ENCODE measurements around the gene CYB561.

CYB561 gene

GRCh38 chr17:63448655-63449054 is 2.5 kb upstream of the CYB561 start:
- DNase-seq = no peak

- DNase-seq = no peak
Observed at GRCh38 chr17:63447471-63448009, 1.4 kb upstream of the CYB561 start.

GRCh38 chr17:63446753-63447470 is 806 bp upstream of the CYB561 start:
- DNase-seq = peak; percentile 4 to 60

- DNase-seq = peak; percentile 26 to 81
Observed at GRCh38 chr17:63445571-63445953, 544 bp downstream of the CYB561 start.

GRCh38 chr17:63445065-63445464 is 1.0 kb downstream of the CYB561 start:
- DNase-seq = peak in 1 of 2 experiments; percentile 48

GRCh38 chr17:63444457-63444856 is 1.6 kb downstream of the CYB561 start:
- DNase-seq = no peak

GRCh38 chr17:63443053-63443452 is 3.1 kb downstream of the CYB561 start:
- no peak for DNase-seq

GRCh38 chr17:63442549-63443035 is 3.5 kb downstream of the CYB561 start:
- DNase-seq = no peak

GRCh38 chr17:63442074-63442473 is 4.0 kb downstream of the CYB561 start:
- no peak for DNase-seq

- DNase-seq = no peak
Observed at GRCh38 chr17:63441654-63442053, 4.5 kb downstream of the CYB561 start.

GRCh38 chr17:63440770-63441335 is 5.3 kb downstream of the CYB561 start:
- DNase-seq = no peak

GRCh38 chr17:63440127-63440769 is 5.9 kb downstream of the CYB561 start:
- no peak for DNase-seq

GRCh38 chr17:63439687-63440086 is 6.4 kb downstream of the CYB561 start:
- DNase-seq = no peak

GRCh38 chr17:63438092-63439051 is 7.7 kb downstream of the CYB561 start:
- peak in 1 of 2 experiments; percentile 20 for DNase-seq

GRCh38 chr17:63437287-63438091 is 8.6 kb downstream of the CYB561 start:
- DNase-seq = no peak

GRCh38 chr17:63436523-63437110 is 9.5 kb downstream of the CYB561 start:
- DNase-seq = peak; percentile 47 to 71

GRCh38 chr17:63435681-63436522 is 10.2 kb downstream of the CYB561 start:
- DNase-seq = peak; percentile 82 to 91

- DNase-seq = peak in 1 of 2 experiments; percentile 27
Observed at GRCh38 chr17:63434951-63435571, 11.0 kb downstream of the CYB561 start.

- DNase-seq = no peak
Observed at GRCh38 chr17:63433746-63434591, 12.1 kb downstream of the CYB561 start.
